Measurements from ENCODE around the gene FMNL3. TPM values are rescaled to one million over a fixed set of nuclear protein-coding genes. Genes with fewer than 3 reads are reported as not detected.

FMNL3 gene
- total RNA-seq, 1 experiment from 2014 or later: 0.58 TPM

- no peak overlapping the region for H3K4me3 Mint-ChIP-seq (ENCODE audit: unreplicated experiment)
- CTCF ChIA-PET: interaction anchor here (0.6 to 0.7 kb wide), 2 partner anchors 9 to 65 kb away, joined by 3 to 4 read pairs; no protein-coding TSS in a partner anchor
- DNase-seq (ENCODE audit: unreplicated experiment): no peak
- no peak for TF ChIP-seq CTCF (IDR thresholded peaks at IDR 0.05; ENCODE audit: unreplicated experiment)
- H3K4me1 Mint-ChIP-seq (ENCODE audit: insufficient read depth, unreplicated experiment): no peaks in the 10 kb centered on the region
- H3K27ac Mint-ChIP-seq (ENCODE audit: low read depth, unreplicated experiment): no peak overlapping the region
- H3K9me3 Mint-ChIP-seq (ENCODE audit: unreplicated experiment): no peaks in the 10 kb centered on the region
- intact Hi-C loops (cut with micrococcal nuclease): no loop called here
- no TSS peak for BruUV-seq (replicated peaks)
- H3K27me3 Mint-ChIP-seq (ENCODE audit: insufficient read depth, unreplicated experiment): no peaks in the 10 kb centered on the region
- POLR2A ChIA-PET: interaction anchor here (1.5 kb wide), 1 partner anchor 13 kb away, joined by 3 read pairs; no protein-coding TSS in a partner anchor
- H3K36me3 Mint-ChIP-seq (ENCODE audit: insufficient read depth, unreplicated experiment): peaks cover 9% of the 10 kb centered on the region
Measured at GRCh38 chr12:49649892-49650291, 57.3 kb downstream of the FMNL3 start.

- BruUV-seq (replicated peaks): no TSS peak
- POLR2A ChIA-PET: interaction anchor here (1.1 to 1.7 kb wide), 3 partner anchors 11 to 63 kb away, joined by 3 to 5 read pairs (median 3); no protein-coding TSS in a partner anchor
- H3K4me3 Mint-ChIP-seq (ENCODE audit: unreplicated experiment): no peak overlapping the region
- DNase-seq (ENCODE audit: unreplicated experiment): no peak
- intact Hi-C loops (cut with micrococcal nuclease): no loop called here
- no peak overlapping the region for H3K27ac Mint-ChIP-seq (ENCODE audit: low read depth, unreplicated experiment)
- TF ChIP-seq CTCF (IDR thresholded peaks at IDR 0.05; ENCODE audit: unreplicated experiment): no peak
- no peaks in the 10 kb centered on the region for H3K9me3 Mint-ChIP-seq (ENCODE audit: unreplicated experiment)
- no peaks in the 10 kb centered on the region for H3K27me3 Mint-ChIP-seq (ENCODE audit: insufficient read depth, unreplicated experiment)
- CTCF ChIA-PET: interaction anchor here (0.7 to 1.4 kb wide), 3 partner anchors 25 to 128 kb away, joined by 3 to 4 read pairs (median 3); no protein-coding TSS in a partner anchor
- H3K4me1 Mint-ChIP-seq (ENCODE audit: insufficient read depth, unreplicated experiment): peaks cover under 1% of the 10 kb centered on the region
- H3K36me3 Mint-ChIP-seq (ENCODE audit: insufficient read depth, unreplicated experiment): peaks cover 13% of the 10 kb centered on the region
Measured at GRCh38 chr12:49649445-49649844, 57.8 kb downstream of the FMNL3 start.

GRCh38 chr12:49648712-49649003, 58.5 kb downstream of the FMNL3 start:
- H3K27me3 Mint-ChIP-seq (ENCODE audit: insufficient read depth, unreplicated experiment): no peaks in the 10 kb centered on the region
- DNase-seq (ENCODE audit: unreplicated experiment): no peak
- H3K4me1 Mint-ChIP-seq (ENCODE audit: insufficient read depth, unreplicated experiment): peaks cover 8% of the 10 kb centered on the region
- no peaks in the 10 kb centered on the region for H3K9me3 Mint-ChIP-seq (ENCODE audit: unreplicated experiment)
- no TSS peak for BruUV-seq (replicated peaks)
- ChIA-PET CTCF (interaction anchor here (0.6 to 1.4 kb wide), 6 partner anchors 12 to 316 kb away, joined by 3 to 4 read pairs (median 3); no protein-coding TSS in a partner anchor), POLR2A (interaction anchor here (0.6 to 1.7 kb wide), 6 partner anchors 10 to 93 kb away, joined by 3 to 5 read pairs (median 3); partner anchors contain the start of gene TMBIM6)
- intact Hi-C loops (cut with micrococcal nuclease): no loop called here
- no peak for TF ChIP-seq CTCF (IDR thresholded peaks at IDR 0.05; ENCODE audit: unreplicated experiment)
- H3K4me3 Mint-ChIP-seq (ENCODE audit: unreplicated experiment): no peak overlapping the region
- H3K36me3 Mint-ChIP-seq (ENCODE audit: insufficient read depth, unreplicated experiment): peaks cover 15% of the 10 kb centered on the region
- no peak overlapping the region for H3K27ac Mint-ChIP-seq (ENCODE audit: low read depth, unreplicated experiment)

- Mint-ChIP-seq H3K4me3 (ENCODE audit: unreplicated experiment) (no peak overlapping the region), H3K9me3 (ENCODE audit: unreplicated experiment) (no peaks in the 10 kb centered on the region), H3K27ac (ENCODE audit: low read depth, unreplicated experiment) (no peak overlapping the region), H3K4me1 (ENCODE audit: insufficient read depth, unreplicated experiment) (peaks cover 13% of the 10 kb centered on the region), H3K36me3 (ENCODE audit: insufficient read depth, unreplicated experiment) (peaks cover 15% of the 10 kb centered on the region), H3K27me3 (ENCODE audit: insufficient read depth, unreplicated experiment) (no peaks in the 10 kb centered on the region)
- POLR2A ChIA-PET: interaction anchor here (0.6 to 1.7 kb wide), 6 partner anchors 9 to 95 kb away, joined by 3 to 5 read pairs (median 4); partner anchors contain the start of gene TMBIM6
- intact Hi-C loops (cut with micrococcal nuclease): no loop called here
- no TSS peak for BruUV-seq (replicated peaks)
- no peak for DNase-seq (ENCODE audit: unreplicated experiment)
- CTCF ChIA-PET: interaction anchor here (0.6 to 1.4 kb wide), 9 partner anchors 11 to 316 kb away, joined by 3 to 6 read pairs (median 3); no protein-coding TSS in a partner anchor
- TF ChIP-seq CTCF (IDR thresholded peaks at IDR 0.05; ENCODE audit: unreplicated experiment): no peak
Measured at GRCh38 chr12:49647827-49648711, 59.1 kb downstream of the FMNL3 start.

Data from MCF 10A (cell line).